GM19328 (cell line): Measurements from ENCODE around the gene ATP2C2.

ENCODE experiments used
- ATAC-seq: cut with Tn5 transposase; IDR thresholded peaks from one replicate; pipeline ENCODE4 v1.9.1; 2021; ENCODE audit warnings: mild to moderate bottlenecking, moderate library complexity; ENCODE audit not compliant: unreplicated experiment

ATP2C2 gene

DNA sequence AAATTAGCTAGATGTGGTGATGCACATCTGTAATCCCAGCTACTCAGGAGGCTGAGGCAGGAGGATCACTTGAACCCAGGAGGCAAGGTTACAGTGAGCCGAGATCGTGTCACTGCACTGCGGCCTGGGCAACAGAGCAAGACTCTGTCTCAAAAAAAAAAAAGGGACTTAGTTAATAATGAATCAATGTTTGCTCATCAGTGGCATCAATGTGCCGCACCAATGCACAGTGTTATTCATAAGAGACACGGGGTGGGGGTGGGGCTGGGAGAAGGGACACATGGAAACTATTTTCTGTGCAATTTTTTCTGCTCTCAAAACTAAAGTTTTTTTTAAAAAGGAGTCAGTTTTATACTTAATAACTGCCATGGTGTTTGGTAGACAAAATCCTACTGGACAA, 6.8 kb upstream of the ATP2C2 start:
- ATAC-seq: no peak

DNA sequence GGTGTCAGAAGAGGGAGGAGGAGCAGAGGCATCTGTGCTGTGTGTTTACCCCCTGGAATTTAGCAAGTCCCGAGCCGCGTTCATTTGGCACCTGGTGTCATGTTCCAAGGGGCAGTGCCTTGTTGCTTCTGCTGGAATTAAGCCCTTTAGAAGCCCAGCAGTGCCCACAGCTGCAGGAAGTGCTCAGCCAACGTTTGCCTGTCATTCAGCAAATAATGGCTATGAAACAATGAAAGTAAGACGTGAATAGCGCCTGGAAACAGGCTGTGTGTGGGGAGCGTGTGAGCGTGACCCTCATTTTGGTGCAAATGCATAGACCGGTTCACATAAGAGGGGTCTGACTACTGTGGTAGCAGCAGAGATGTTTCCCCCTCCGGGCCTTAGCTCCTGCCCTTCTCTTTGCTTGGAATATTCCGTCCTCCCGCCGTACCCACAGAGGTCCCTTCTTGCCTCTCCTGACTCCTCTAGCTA, 5.8 kb upstream of the ATP2C2 start:
- ATAC-seq: no peak

DNA sequence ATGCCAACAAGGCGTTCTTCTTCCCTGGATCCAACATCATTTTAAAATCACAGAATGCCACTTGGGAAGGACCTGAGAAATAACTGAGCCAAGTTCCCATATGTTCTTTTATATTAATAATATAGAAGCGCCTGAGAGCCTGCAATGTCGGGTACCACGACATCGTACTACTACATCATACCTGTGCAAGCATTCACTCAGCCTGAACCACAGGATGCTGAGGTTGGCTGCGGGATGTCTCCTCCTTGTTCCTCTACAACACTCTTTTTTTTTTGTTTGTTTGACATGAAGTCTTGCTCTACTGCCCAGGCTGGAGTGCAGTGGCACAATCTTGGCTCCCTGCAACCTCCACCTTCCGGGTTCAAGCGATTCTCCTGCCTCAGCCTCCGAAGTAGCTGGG, 2.1 kb upstream of the ATP2C2 start:
- no peak for ATAC-seq

DNA sequence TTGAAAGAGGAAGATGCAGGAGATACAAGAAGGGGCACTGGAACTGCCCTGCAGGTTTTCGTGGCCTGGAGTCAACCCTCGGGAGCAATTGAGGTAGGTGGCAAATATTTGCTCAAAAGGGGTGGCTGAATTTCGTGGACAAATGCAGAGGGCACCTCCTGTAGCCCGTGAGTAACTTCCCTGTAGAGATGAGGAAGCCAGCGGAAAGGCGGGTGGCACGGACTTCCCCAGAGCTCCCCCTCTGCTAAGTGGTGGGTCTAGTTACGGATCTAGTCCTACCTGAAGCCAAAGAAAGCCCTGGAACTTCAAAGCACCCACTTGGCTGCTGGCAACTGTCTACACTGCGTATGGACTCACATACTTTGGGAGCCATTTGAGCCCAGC, 1.0 kb upstream of the ATP2C2 start:
- no peak for ATAC-seq

DNA sequence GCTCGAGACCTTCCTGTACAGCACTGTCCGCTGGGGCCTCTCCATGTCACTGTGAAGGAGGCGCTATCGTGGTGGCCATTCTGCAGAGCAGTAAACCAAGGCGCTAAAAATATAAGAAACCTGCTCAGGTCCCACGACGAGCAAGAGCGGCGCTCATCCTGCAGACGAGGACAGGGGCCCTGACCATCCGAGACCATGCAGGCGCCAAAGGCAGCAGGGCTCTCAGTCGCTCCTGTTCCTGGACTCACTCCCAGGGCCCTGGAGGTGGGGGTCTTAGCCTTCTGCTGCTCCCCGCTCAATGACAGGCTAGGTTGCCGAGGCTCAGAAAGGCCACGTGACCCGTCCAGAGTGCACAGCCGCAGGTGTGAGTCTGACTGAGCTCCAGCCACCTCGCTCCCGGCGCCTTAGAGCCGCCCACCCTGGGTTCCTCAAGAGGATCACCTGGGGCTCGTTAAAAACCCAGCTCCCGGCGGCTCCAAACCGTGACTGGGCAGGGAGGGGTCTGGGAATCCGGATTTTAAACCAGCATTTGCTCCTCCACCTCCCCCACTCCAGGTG, 509 bp upstream of the ATP2C2 start:
- ATAC-seq: no peak

DNA sequence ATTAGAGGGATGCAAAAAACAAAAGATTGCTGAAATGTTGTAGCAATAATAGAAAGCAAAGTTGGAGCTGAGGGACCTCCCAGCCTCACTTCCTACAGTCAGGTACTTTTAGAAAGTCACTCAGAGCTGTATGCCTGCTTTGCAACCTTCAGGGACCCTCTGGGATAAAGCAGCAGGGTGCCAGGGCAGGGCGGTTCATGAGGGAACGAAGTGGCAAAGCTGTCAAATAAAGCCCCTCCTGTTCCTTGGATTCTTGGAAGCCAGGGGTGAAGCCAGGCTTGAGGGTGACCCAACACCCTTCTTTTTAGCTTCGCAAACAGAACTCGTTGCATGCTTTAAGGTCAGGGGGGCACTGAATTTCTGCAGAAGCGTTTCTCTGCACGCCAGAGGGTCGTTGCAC, 767 bp downstream of the ATP2C2 start:
- ATAC-seq: no peak

DNA sequence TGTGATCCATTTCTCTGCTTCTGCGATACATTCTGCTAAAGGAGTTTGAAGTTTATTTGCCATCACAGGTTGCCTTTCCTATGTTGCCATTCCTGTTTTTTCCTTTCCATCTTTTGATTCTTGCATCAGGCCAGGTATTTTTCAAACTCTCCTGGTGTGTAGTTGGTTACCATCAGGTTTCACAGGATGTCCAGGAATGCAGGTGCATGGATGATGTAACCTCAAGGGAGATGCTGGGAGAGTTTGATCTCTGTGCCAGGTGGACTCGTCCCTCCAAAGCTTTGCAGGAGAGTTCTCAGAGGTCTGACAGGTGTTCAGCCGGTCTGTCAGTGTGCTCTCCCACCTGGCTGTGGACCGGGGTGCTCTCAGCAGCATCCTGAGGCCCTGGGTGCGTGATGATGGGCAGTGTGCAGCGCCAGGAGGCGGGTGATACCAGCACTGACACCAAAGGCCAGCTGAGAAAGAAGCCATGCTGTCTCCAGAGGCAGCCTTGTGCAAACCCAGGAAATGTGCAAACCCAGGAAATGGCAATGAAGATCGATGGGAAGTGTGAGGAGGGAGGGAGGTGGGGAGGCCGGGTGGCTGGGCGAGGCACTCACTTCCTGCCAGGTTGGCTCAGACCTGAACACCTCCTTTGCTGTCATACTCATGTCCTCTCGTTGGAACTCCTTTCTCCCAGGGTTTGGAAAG, 1.7 kb downstream of the ATP2C2 start:
- ATAC-seq: no peak

DNA sequence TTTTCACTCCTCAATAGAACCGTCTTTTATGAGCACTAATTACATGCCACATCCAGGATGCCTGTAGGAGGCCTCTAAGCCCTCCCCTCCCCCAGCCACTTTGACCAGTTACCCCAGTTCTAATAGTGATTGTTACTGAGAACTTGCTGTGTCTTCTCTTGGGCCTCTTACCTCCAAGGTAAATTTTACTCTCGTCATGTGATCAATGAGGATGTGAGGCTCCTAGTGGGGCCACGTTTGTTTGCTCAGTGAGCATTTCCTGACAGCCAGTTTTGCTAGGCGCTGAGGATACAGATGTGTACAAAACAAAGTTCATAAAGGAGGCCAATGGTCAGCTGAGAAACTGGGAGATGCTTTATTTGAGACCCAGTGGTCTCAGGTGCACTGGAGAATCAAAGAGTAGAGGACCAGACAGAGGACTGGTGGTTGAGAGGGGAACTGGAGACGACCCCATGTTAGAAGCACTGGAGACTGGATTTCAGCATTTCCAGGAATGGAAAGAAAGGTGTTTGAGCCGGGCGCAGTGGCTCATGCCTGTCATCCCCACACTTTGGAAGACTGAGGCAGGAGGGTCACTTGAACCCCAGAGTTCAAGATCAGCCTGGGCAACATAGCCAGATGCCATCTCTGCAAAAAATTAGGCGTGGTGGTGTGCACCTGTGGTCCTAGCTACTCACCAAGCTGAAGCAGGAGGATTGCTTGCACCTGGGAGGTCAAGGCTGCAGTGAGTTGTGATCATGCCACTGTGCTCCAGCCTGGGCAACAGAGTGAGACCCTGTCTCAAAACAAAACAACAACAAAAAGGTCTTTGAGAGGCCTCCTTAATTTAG, 2.6 kb downstream of the ATP2C2 start:
- ATAC-seq: no peak

DNA sequence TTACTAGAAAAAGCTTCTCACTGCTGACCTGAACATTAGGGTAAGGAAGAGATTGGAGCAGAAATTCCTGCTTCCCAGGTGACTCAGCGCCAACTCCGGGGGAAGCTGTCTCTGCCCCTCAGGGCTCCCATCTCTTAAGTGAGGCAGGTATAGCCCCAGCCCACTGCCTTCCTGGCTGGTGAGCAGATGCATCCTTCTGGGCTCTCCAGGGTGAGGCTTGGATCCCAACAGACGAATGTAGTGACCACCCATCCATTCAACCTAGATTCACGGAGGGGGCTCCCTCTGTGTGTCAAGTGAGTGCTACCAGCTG, 3.2 kb downstream of the ATP2C2 start:
- ATAC-seq: no peak

DNA sequence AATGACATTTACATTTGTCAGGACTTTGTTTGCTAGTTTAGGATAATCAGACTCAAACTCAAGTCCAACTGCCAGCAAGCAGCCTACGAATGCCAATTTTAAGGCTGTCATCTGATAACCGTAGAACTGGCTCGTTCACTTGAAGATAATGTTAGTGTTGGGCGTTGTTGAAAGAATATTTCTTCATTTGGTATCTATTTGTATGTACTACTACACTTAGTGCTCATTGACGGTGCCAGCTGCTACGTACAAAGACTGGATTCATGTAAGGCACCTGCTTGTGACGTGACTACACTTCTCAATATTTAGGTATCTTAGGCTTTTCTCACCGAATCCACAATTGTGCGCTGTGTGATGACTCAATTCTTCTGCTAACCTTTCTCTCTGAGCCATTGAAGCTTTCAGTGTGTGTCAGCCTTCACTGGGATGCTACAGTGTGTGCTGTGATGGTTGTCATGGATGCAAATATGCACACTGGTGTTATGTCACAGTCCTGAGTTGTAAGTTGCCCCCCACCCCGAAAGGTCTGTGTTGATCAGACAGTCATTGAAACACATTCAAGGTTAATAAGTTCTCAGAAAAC, 5.7 kb downstream of the ATP2C2 start:
- no peak for ATAC-seq

DNA sequence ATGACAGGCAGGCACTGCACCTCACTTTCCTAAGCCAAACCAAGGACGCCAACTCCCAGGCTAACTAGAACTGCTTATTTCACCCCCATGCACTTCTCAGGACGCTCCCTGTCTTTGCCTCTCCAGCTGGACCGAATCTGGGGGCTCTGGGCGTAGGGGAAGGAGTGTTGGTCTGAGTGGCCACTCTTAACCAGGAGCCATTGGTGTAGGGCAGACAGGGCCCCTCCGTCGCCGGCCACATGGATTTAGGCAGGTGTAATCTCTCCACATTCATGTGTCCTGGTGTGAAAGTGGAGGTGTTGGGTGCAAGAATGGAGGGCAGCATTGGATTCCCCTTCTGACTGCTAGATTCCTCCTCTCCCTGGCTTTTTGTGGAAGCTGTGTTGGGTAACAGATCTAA, 9.8 kb downstream of the ATP2C2 start:
- ATAC-seq: no peak

DNA sequence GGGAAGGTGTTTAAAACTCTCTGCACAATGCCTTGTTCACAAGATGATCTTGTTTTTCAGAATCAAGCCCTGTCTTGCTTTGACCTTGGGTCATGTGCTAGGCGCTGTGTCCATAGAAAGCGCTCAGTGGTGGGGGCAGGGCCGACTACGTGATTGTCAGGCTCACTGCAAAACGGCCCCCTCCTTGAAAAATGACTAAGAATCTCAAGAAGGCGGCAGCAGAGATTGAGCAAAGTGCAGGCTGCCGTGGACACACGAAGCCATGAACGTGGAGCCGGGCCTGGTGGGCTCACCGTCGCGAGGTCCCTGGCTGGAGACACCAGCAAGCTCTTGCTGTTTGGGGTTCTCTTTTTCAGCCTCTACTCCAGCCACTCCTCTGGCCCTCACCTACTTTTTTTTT, 10.2 kb downstream of the ATP2C2 start:
- ATAC-seq: no peak

DNA sequence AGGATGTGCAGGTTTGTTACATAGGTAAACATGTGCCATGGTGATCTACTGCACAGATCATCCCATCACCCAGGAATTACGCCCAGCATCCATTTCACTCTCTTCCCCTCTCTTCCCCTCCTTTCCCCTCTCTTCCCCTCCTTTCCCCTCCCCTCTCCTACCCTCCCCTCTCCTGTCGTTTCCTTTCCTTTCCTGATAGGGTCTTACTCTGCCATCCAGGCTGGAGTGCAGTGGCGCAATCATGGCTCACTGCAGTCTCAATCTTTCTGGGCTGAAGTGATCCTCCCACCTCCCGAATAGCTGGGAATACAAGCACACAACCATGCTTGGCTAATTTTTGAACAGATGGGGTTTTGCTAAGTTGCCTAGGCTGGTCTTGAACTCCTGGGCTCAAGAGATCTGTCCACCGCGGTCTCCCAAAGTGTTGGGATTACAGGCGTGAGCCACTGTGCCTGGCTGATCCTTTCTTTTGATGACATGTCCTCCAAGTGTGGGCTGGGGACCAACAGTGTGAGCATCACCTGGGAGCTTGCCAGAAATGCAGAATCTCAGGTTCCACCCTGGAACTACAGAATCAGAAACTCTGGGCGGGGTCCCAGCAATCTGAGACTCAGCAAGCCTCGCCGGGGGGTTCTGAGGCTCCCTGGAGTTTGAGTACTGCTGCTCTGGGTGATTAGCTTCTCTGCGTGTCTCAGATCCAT, 10.8 kb downstream of the ATP2C2 start:
- no peak for ATAC-seq

DNA sequence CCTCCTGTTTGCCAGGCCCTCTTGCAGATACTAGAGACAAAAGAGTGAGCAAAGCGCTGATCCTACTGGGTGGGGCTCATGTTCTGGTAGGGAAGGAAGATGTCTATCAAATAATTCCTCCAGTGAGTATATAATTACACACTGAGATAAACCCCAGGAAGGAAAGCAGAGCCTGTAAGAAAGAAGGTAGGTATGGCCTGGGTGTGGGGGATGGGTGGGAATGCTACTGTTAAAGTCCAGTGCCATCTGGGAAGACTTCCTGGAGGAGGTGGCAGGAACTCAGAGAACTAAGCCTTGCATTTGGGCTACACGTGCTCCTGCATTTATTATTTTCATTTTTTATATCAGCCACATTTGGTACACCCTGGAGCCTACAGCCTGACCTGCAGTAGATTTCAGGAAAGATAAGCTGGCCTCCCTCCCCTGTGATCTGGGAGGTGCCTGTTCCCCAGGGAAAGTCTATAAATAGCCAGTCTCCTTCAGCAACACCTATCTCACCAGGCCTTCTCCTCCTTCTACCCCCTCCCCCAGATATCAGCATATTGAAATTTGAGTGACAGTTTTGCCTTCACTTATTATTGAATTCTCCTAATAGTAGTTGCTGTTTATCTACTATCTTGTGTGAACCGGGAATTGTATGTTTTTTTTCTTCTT, 11.5 kb downstream of the ATP2C2 start:
- no peak for ATAC-seq

DNA sequence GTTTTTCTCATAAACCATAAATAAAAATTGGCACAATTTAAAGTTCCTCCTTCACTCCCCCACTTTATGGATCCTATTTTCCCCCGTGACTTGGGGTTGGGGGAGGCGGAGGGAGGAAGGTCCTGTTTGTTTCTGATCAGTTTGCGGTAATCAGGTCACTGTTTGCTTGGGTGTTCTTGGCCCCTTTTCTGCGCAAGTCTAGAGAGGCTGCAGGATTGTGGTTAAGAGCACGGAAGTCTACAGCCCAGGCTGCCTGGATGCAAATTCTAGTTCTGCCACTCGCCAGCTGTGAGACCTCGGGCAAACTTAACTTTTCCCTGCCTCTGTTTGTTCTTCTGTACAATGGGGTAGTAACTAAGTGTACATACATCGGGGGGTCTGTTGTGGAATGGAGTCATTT, 12.1 kb downstream of the ATP2C2 start:
- no peak for ATAC-seq

DNA sequence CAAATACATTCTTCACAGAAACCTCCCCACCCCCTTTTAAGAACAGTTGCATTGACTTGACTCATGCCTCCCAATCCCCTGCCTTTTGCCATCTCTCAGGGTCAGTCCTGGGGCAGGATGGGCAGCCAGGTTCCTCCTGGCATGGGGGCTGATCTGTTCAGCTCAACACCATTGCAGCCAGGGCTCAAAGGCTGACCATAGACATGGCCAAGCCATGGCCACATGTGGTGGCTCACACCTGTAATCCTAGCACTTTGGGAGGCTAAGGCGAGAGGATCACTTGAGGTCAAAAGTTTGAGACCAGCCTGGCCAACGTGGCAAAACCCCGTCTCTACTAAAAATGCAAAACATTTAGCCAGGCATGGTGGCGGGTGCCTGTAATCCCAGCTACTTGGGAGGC, 14.1 kb downstream of the ATP2C2 start:
- no peak for ATAC-seq

DNA sequence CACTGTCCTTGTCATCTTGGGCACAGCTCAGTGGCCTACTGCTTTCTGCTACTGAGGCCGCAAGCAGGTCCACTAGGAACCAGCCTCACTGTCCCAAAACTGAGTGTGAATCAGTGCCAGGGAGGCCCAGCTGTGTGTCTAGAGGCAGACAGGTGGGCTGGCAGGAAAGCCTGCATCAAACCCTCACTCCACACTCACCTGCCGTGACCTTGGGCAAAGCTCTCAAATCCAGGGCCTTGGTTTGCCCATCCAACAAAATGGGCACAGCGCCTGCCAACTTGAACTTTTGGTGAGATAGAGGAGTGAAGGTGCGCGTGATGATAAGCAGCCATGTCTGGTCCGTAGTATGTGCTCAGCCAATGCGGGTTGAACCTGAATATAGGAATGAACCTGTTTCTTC, 14.8 kb downstream of the ATP2C2 start:
- ATAC-seq: no peak

DNA sequence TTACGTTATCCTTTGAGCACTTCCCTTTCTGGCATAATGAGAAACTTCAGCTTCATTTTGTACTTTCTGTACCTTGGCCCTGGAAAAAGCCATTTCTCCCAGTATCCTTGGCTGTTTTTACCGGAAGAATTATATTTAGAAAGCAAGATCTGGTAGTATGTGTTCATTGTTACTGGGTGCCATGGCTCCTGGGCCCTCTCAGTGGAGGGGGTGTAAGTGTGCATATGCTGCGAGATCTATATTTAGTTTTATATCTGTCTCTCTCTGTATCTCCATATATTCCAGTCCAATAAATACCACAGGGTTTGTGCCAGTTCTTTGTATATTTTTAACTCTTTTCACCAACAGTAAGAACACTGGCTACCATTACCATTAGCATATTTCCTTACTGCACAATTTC, 17.7 kb downstream of the ATP2C2 start:
- ATAC-seq: no peak

DNA sequence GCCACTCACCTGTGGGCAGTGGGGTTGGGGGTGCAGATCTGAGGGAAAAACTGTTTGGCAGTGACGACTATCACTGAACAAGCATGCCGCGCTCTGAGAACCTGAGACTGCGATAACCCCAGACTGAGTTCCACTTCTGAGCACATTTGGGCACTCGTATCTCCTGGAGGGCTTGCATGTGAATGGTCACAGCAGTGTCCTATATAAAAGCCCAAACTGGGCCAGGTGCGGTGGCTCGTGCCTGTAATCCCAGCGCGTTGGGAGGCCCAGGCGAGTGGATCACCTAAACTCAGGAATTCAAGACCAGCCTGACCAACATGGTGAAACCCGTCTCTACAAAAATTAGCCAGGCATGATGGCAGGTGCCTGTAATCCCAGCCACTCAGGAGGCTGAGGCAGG, 18.7 kb downstream of the ATP2C2 start:
- ATAC-seq: no peak

DNA sequence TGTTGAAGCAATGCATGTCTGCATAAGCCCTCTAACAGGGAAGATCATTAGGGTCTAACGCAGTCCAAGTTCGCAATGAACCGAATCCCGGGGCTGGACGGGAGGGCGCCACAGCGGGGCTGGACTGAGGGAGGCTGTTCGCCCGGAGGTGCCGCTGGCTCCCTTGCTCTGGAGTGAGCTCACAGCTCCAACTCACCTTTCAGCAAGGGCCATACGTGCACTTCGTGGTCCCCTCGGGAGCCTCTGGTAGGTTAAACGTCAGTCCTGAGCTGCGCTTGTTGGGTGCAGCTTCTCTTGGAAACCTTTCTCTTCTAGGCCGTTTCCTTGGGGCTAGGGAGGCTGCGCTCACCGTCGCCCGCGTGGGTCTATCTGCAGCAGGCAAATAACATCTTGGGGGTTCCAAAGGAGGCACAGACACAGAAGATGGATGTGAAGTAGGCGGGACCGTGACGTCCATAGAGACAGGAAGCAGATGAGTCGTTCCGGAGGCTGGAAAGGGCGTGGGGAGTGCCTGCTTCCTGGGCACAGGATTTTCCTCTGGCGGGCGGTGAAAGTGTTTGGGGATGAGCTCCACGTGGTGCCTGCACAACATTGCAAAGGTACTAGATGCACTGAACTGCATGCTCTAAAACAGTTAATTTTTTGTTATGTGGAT, 21.9 kb downstream of the ATP2C2 start:
- no peak for ATAC-seq
